HL-60/S4 treated with phorbol 12-myristate 13-acetate at 8.2 ng/mL for 4 days and 3 days (cell line): ENCODE measurements around the gene ACACA.

Experiments
- in situ Hi-C: fragments of 300-500 bp; cut with MboI; formaldehyde crosslinking; loops from 2 replicates; pipeline ENCODE4 v1.15.0; 2022; ENCODE audit warnings: low sequenced_read_pairs

ACACA gene

DNA sequence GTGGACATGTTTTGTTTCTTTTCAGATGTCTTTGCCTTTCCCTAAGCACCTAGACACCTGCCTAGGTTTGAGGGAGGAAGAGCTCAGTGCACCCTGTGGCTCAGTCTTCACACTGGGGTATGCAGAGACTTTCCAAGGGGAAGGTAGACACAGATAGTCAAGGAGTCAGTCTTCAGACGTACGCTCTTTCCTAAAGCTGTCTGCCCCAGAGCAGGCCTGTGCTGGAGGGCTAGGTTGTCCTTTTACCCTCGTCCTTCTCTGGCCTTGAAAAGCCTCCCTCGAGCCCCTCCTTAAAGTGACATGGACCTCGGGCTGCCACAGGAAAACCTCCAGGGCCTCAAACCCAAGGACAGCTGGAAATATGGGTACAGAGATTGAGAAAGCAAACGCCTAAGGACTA is 354.2 kb downstream of the ACACA start:
- in situ Hi-C loops = no loop called here

DNA sequence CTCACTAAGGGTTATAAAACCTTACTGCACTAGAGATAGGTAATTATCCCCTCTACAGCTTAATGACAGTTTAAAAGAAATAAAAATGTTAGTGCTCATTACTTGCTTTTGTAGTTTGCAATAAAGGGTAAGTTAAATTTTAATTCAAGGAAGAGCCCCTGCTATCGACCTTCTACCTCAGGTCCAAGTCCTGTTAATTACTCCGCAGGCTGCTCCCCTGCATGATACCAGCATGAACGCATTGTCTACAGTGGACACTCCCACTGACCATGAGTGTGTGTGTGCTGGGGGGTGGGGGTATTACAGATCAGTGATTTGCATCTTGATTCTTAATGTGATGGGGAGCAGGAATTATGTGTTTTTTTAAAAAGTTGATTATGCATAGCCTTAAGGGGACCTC is 354.8 kb downstream of the ACACA start:
- in situ Hi-C loops = no loop called here

DNA sequence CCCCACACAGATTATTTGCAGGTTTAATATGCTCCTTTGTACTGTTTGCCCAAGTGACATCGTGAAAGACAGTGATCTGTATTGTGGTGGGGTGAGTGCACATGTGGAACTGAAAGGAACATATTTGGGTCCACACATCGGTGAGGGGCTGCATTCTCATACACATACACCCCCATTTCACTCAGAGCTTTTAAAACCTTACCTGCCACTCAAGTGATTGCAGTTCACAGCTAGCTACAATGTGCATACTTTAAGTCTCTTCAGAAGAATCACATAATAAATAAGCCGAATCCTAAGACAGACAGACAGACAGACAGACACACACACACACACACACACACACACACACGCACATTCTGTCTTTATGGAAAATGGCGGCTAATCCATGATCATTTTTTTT is 355.3 kb downstream of the ACACA start:
- in situ Hi-C loops = no loop called here

DNA sequence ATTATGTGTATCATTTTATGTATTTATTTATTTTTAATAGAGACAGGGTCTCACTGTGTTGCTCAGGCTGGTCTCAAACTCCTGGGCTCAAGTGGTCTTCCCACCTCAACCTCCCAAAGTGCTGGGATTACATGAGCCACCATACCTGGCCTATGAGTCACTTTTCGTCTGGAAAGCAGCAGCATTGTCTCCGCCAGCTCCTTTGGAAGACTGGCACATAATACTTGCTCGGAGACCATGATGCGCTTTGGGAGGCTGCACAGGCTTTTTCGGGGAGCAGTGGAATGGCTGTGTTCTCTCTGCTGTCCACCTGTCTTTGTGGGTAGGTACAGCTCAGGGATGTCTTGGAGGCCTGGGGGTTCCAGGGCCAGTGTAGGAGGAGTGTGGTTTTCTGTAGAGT is 355.7 kb downstream of the ACACA start:
- in situ Hi-C loops = no loop called here

DNA sequence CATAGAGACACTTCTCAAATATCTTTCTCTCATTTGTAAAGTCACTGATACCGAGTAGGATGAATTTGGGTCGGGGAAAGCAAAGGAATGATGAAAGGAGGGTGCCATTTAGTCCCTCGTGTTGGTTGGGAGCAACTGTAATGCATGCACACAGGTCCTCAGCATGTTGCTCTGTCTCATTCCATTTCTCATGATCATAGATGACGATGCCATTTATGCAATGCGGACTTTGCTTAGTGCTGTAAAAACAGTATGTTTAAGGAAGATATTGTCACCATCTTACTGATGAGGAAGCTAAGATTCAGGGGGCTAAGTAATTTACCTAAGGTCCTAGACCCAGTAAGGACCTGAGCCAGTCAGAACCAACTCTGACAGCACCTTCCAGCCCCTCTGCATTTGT is 357.8 kb downstream of the ACACA start:
- in situ Hi-C loops = no loop called here

DNA sequence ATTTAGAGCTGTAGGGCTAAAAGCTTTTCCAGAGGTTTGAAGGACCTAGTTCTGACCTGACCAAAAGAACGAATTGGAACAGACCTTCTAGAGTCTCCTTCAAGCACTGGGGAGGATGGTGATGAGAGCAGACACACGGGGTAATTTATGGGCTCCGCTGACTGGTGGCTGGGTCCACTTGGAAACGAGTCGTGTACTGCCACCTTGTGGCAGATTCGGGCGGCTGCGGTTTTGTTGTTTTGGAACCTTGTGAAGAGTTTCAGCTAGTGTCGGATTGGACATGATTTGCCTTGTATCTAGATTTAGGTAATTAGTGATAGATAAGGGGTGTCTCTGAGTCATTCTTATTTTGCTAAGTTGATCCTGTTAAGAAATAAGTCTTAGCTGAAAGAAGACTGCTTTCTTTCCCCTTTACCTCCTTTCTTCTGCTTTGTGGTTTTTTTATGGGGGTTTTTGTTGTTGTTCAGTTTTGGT is 359.0 kb downstream of the ACACA start:
- in situ Hi-C loops = no loop called here

DNA sequence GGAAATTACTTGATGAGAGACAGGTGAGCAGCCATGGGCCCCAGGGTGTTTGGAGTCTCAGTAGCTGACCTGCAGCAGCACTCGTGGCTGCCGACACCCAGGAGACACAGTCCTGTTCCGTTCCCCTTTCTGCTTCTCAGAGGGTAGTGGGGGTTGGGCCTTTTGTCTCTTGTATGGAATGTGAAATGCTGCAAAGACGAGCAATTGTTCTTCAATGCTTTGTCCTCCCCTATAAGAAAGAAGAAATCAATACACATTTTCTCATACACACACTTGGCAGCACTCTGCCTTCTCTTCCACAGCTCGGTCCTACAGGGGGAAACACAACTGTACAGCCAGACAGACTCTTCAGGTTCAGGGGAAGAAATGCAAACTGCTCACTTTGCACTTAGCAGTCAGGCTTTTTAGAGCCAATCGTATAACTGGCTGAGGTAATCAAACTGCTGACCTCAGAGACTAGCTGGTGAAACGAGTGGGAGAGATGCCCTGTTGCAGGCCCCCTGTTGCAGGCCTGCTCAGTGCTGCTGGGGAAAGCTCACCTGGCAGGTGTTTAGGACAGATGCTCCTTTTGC is 361.2 kb downstream of the ACACA start:
- in situ Hi-C loops = no loop called here

DNA sequence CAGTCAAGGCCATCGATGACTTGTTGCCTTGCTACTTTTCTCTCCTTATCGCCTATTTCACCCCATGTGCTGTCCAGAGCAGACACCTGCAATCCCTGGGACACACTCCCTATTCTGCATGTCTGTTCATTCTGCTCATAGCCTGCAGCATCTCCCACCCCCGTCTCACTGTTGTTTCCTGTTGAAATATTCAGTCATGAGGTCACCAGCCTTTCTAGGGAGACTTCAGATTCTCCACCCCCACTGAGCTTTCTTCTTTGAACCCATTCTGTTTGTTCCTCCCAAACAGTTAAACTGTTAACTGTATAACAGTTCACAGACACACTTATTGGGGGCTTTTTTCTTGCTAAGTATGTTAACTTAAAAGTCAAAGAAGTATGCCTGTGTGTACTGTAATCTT is 363.4 kb downstream of the ACACA start:
- in situ Hi-C loops = no loop called here

DNA sequence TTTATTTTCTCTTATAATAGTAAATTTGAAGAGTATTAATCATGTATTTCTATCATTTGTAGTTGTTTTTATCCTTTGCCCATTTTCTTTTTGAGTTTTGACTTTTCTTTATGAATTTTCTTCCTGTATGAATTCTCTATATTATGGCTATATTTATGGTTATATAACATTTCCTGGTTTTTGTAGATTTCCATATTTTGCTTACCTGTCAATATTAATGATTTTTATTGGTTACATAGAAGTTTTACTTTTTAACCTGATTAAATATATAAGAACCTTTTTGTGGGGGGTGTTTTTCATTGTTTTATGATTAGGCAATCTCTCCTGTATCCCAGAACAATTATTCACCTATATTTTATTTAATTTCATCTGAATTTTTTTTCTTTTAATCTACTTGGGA is 364.7 kb downstream of the ACACA start:
- in situ Hi-C loops = no loop called here

DNA sequence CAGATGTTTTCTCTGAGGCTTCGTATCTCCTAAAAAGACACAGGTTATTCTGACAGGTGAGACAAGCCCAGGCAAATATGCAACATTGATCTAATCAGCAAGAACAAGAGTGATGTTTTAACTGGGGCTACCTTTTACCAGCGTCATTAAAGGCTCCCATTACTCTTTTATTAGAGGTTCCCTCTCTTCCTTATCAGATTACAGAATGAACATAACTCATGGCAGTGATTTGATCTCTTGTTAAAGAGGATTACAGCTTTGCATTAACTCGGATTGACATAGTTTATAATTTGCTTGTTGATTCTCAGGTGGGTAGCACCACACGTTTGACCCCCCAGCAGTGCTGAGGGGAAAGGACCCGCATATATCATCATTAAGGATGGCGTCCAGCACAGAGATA is 367.4 kb downstream of the ACACA start:
- in situ Hi-C loops = no loop called here

DNA sequence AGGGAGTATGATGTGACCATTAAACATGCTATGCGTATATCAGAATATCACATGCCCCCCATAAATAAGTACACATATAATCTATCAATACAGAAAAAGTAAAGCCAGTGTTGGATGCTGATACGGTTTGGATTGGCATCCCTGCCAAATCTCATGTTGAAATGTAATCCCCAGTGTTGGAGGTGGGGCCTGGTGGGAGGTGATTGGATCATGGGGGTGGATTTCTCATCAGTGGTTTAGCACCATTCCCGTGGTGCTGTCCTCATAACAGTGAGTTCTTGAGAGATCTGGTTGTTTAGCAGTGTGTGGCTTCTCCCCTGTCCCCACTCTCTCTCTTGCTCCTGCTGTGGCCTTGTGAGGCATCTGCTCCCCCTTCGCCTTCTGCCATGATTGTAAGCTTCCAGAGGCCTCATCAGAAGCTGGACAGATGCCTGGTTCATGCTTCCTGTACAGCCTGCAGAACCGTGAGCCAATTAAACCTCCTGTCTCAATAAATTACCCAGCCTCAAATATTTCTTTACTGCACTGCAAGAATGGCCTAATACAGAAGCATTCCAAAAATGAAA is 369.0 kb downstream of the ACACA start:
- in situ Hi-C loops = no loop called here
